Measurements from ENCODE around the gene TXNRD3. TPM values are rescaled to one million over a fixed set of nuclear protein-coding genes. Genes with fewer than 3 reads are reported as not detected.
A peak's percentile ranks its signal among the peaks of the same experiment; 100 is the strongest.

Gene TXNRD3
- total and polyA plus RNA-seq, 2 donors (not counting 1 experiment from before 2014, with no cell fraction given) = 5.2 to 8.8 TPM

DNA sequence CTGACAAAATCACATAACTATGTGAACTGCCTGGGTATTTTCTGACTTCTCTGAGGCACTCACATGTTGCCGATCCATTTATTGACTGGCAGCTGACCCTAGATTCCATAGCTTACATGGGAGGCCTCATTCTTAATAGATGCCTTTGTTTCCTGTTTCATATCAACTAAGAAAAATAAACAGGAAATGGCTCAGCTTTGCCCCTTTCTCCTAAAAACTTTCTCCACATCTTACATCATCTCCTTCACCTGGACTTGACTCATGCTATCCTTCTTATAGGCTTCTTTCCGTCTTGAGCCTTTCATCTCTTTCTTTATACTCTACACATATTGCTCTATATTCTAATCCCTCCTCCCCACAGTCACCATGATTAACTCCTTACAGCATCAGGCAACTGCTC, 38.0 kb downstream of the TXNRD3 start:
- Histone ChIP-seq H3K4me3 (replicated peaks in 1 of 4; ENCODE audit: control extremely low read depth in 1 of 4, insufficient read depth in 1 of 4, low read depth in 3 of 4, low read length in 4 of 4) (no peak overlapping the region), H3K36me3 (ENCODE audit: control insufficient read depth, insufficient read depth, low read length) (no peaks in the 10 kb centered on the region), H3K79me2 (ENCODE audit: control insufficient read depth, insufficient read depth, low read length) (no peaks in the 10 kb centered on the region), H3K27me3 (ENCODE audit: control insufficient read depth, insufficient read depth, low read length) (no peaks in the 10 kb centered on the region), H3K4me2 (ENCODE audit: extremely low read depth, insufficient read depth, low read length) (no peak overlapping the region), H3K27ac (ENCODE audit: insufficient read depth, low read length) (no peak overlapping the region), H3K9me3 (ENCODE audit: control insufficient read depth, insufficient read depth, low read depth, low read length) (no peaks in the 10 kb centered on the region), H3K9ac (ENCODE audit: insufficient read depth, low read length) (no peak overlapping the region), H2AFZ (ENCODE audit: low read length) (no peak overlapping the region), H4K20me1 (ENCODE audit: control insufficient read depth, extremely low read depth, insufficient read depth, low read length) (no peaks in the 10 kb centered on the region), H3K4me1 (ENCODE audit: control insufficient read depth, extremely low read depth, insufficient read depth, low read length) (no peaks in the 10 kb centered on the region)
- DNase-seq (ENCODE audit: low read depth in 2 of 2) = peak in 1 of 2 donors; percentile 12
- TF ChIP-seq EZH2 (IDR thresholded peaks at IDR 0.05; ENCODE audit: low read length, missing control alignments) = no peak
- TF ChIP-seq, protein P1, sequence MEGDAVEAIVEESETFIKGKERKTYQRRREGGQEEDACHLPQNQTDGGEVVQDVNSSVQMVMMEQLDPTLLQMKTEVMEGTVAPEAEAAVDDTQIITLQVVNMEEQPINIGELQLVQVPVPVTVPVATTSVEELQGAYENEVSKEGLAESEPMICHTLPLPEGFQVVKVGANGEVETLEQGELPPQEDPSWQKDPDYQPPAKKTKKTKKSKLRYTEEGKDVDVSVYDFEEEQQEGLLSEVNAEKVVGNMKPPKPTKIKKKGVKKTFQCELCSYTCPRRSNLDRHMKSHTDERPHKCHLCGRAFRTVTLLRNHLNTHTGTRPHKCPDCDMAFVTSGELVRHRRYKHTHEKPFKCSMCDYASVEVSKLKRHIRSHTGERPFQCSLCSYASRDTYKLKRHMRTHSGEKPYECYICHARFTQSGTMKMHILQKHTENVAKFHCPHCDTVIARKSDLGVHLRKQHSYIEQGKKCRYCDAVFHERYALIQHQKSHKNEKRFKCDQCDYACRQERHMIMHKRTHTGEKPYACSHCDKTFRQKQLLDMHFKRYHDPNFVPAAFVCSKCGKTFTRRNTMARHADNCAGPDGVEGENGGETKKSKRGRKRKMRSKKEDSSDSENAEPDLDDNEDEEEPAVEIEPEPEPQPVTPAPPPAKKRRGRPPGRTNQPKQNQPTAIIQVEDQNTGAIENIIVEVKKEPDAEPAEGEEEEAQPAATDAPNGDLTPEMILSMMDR (conservative IDR thresholded peaks at IDR 0.05 in 1 of 2, IDR thresholded peaks at IDR 0.05 in 1 of 2; ENCODE audit: low read depth in 1 of 2, low read length in 2 of 2) = no peak

DNA sequence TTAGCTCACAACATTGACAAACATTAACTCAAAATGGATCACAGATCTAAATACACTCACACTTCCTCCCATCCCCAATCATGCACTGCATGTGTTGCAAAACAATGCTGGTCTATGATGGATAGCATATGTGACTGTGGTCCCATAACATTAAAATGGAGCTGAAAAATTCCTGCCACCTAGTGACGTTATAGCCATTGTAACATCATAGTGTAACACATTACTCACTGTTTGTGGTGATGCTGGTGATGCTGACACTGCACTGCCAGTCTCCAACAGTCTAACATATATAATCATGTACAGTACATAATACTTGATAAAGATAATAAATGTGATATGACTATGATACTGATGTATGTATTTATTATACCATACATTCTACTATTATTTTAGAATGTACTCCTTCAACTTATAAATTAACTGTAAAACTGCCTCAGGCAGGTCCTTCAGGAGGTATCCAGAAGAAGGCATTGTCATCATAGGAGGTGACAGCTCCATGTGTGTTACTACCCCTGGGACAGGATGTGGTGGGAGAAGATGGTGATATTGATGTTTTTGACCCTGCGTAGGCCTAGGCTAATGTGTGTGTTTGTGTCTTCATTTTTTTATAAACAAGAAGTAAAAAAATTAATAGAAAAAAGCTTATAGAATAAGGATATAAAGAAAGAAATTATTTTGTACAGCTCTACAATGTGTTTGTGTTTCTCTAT, 41.3 kb downstream of the TXNRD3 start:
- H2AFZ ChIP-seq (ENCODE audit: low read length) = no peak overlapping the region
- no peak overlapping the region for H3K4me2 ChIP-seq (ENCODE audit: extremely low read depth, insufficient read depth, low read length)
- no peaks in the 10 kb centered on the region for H3K36me3 ChIP-seq (ENCODE audit: control insufficient read depth, insufficient read depth, low read length)
- H3K4me3 ChIP-seq (replicated peaks in 1 of 4; ENCODE audit: control extremely low read depth in 1 of 4, insufficient read depth in 1 of 4, low read depth in 3 of 4, low read length in 4 of 4) = no peak overlapping the region
- H3K27me3 ChIP-seq (ENCODE audit: control insufficient read depth, insufficient read depth, low read length) = no peaks in the 10 kb centered on the region
- H3K9ac ChIP-seq (ENCODE audit: insufficient read depth, low read length) = no peak overlapping the region
- no peaks in the 10 kb centered on the region for H3K9me3 ChIP-seq (ENCODE audit: control insufficient read depth, insufficient read depth, low read depth, low read length)
- no peak for DNase-seq (ENCODE audit: low read depth in 2 of 2)
- H3K27ac ChIP-seq (ENCODE audit: insufficient read depth, low read length) = no peak overlapping the region
- no peak for TF ChIP-seq EZH2 (IDR thresholded peaks at IDR 0.05; ENCODE audit: low read length, missing control alignments)
- TF ChIP-seq, protein P1 (conservative IDR thresholded peaks at IDR 0.05 in 1 of 2, IDR thresholded peaks at IDR 0.05 in 1 of 2; ENCODE audit: low read depth in 1 of 2, low read length in 2 of 2) = no peak
- no peaks in the 10 kb centered on the region for H4K20me1 ChIP-seq (ENCODE audit: control insufficient read depth, extremely low read depth, insufficient read depth, low read length)
- no peaks in the 10 kb centered on the region for H3K79me2 ChIP-seq (ENCODE audit: control insufficient read depth, insufficient read depth, low read length)
- H3K4me1 ChIP-seq (ENCODE audit: control insufficient read depth, extremely low read depth, insufficient read depth, low read length) = no peaks in the 10 kb centered on the region

DNA sequence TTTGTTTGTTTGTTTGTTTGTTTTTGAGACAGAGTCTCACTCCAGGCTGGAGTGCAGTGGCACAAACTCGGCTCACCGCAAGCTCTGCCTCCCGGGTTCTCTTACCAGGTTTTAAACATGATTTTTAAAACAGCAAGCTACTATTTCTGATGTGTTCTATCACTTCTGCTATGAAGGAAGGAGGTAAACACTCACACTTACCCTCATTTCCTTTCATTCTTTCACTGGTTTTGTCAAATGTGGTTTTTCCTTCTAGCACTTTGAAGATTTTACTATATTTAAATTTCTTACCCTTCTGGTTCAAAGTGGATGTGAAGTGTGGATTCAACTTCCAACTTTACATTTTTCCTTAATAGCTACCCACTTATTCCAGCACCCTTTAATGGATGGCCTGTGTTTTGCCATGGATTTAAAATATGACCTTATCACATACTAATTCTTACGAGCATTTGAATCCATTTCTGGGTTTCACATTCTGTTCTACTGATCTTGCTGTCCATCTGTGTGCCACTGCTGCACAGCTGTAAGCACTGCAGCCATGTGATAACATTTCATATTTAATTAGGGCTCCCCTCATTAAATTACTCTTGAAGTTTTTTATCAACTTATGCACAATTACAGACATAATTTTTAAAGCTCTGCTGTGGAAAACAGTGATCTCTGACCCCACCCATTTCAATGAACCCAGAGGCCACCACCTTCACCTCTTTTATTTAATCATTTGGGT, 42.3 kb downstream of the TXNRD3 start:
- no peaks in the 10 kb centered on the region for H3K9me3 ChIP-seq (ENCODE audit: control insufficient read depth, insufficient read depth, low read depth, low read length)
- TF ChIP-seq, protein P1 (conservative IDR thresholded peaks at IDR 0.05 in 1 of 2, IDR thresholded peaks at IDR 0.05 in 1 of 2; ENCODE audit: low read depth in 1 of 2, low read length in 2 of 2) = no peak
- no peak for TF ChIP-seq EZH2 (IDR thresholded peaks at IDR 0.05; ENCODE audit: low read length, missing control alignments)
- no peaks in the 10 kb centered on the region for H3K79me2 ChIP-seq (ENCODE audit: control insufficient read depth, insufficient read depth, low read length)
- H3K27me3 ChIP-seq (ENCODE audit: control insufficient read depth, insufficient read depth, low read length) = no peaks in the 10 kb centered on the region
- no peaks in the 10 kb centered on the region for H3K4me1 ChIP-seq (ENCODE audit: control insufficient read depth, extremely low read depth, insufficient read depth, low read length)
- H3K4me3 ChIP-seq (replicated peaks in 1 of 4; ENCODE audit: control extremely low read depth in 1 of 4, insufficient read depth in 1 of 4, low read depth in 3 of 4, low read length in 4 of 4) = no peak overlapping the region
- H3K36me3 ChIP-seq (ENCODE audit: control insufficient read depth, insufficient read depth, low read length) = no peaks in the 10 kb centered on the region
- no peak overlapping the region for H3K9ac ChIP-seq (ENCODE audit: insufficient read depth, low read length)
- DNase-seq (ENCODE audit: low read depth in 2 of 2) = no peak
- H3K27ac ChIP-seq (ENCODE audit: insufficient read depth, low read length) = no peak overlapping the region
- H2AFZ ChIP-seq (ENCODE audit: low read length) = no peak overlapping the region
- no peaks in the 10 kb centered on the region for H4K20me1 ChIP-seq (ENCODE audit: control insufficient read depth, extremely low read depth, insufficient read depth, low read length)
- no peak overlapping the region for H3K4me2 ChIP-seq (ENCODE audit: extremely low read depth, insufficient read depth, low read length)

All from fibroblast of lung (primary cell).